ENCODE data around the gene LMBRD1. TPM values are rescaled to one million over a fixed set of nuclear protein-coding genes. Genes with fewer than 3 reads are reported as not detected.

Gene LMBRD1
- total RNA-seq, 1 donor from 2014 or later = 40.7 TPM

DNA sequence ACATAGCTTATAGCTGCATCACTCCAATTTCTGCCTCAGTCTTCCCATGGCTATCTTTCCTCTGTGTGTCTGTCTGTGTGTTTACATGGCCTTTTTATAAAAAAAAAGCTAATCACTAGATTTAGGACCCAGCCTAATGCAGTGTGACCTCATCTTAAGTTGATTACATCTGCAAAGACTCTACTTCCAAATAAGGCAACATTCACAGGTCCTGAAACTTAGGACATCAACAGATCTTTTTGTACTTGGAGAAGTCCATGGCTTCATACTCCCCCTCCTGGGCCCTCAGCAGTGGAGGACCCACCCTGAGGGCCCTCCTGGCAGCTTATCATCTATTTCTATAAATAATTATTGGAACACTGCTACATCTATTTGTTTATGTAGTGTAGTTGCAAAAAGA, 146.1 kb downstream of the LMBRD1 start:
- no peak for DNase-seq (ENCODE audit: extremely low spot score, unreplicated experiment)
- Mint-ChIP-seq H3K4me3 (ENCODE audit: unreplicated experiment) (no peak overlapping the region), H3K4me1 (ENCODE audit: unreplicated experiment) (peaks cover 4% of the 10 kb centered on the region), H3K9me3 (ENCODE audit: unreplicated experiment) (peaks cover 11% of the 10 kb centered on the region), H3K27me3 (ENCODE audit: unreplicated experiment) (no peaks in the 10 kb centered on the region), H3K36me3 (ENCODE audit: unreplicated experiment) (no peaks in the 10 kb centered on the region), H3K27ac (ENCODE audit: unreplicated experiment) (no peak overlapping the region)
- TF ChIP-seq CTCF (IDR thresholded peaks at IDR 0.05) = no peak

DNA sequence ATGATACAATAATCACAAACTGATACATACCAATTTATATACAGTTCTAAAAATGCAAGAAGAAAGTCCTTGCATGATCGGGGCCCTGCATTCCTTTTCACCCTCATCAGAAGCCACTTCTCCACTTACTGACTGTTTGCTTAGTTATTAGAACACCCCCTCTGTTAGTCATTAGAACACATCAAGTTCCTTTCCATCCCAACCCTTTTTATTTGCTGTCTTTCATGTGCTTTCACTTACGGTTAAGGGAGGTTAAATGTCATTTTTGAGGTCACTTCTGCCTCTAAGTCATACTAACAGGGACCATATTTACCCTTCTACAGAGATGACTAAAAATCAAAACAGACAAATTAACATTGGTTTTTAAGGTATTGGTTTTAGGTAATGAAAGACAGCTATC, 149.1 kb downstream of the LMBRD1 start:
- H3K27ac Mint-ChIP-seq (ENCODE audit: unreplicated experiment) = no peak overlapping the region
- H3K36me3 Mint-ChIP-seq (ENCODE audit: unreplicated experiment) = no peaks in the 10 kb centered on the region
- no peak overlapping the region for H3K4me3 Mint-ChIP-seq (ENCODE audit: unreplicated experiment)
- no peak for DNase-seq (ENCODE audit: extremely low spot score, unreplicated experiment)
- TF ChIP-seq CTCF (IDR thresholded peaks at IDR 0.05) = no peak
- H3K27me3 Mint-ChIP-seq (ENCODE audit: unreplicated experiment) = no peaks in the 10 kb centered on the region
- peaks cover 15% of the 10 kb centered on the region for H3K9me3 Mint-ChIP-seq (ENCODE audit: unreplicated experiment)
- peaks cover 4% of the 10 kb centered on the region for H3K4me1 Mint-ChIP-seq (ENCODE audit: unreplicated experiment)

DNA sequence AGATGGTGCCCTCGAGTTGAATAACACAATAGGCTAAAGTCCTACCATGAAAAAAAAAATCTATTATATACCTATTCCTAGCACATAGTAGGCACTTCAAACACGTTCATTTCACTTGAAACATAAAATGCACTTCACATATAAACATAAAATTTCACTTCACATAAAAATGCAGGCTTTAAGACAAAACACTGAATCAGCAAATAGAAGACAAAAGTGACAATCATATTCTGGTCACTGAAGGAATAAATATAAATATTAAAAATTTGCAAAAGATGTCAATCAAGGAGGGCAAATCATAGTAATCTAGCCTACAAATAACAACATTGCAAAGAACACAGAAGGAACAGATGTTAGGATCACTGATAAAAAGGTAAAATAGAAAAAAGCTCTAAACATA, 153.1 kb downstream of the LMBRD1 start:
- Mint-ChIP-seq H3K27me3 (ENCODE audit: unreplicated experiment) (no peaks in the 10 kb centered on the region), H3K4me1 (ENCODE audit: unreplicated experiment) (peaks cover 4% of the 10 kb centered on the region), H3K9me3 (ENCODE audit: unreplicated experiment) (peaks cover 9% of the 10 kb centered on the region), H3K36me3 (ENCODE audit: unreplicated experiment) (no peaks in the 10 kb centered on the region), H3K4me3 (ENCODE audit: unreplicated experiment) (no peak overlapping the region), H3K27ac (ENCODE audit: unreplicated experiment) (no peak overlapping the region)
- no peak for DNase-seq (ENCODE audit: extremely low spot score, unreplicated experiment)
- no peak for TF ChIP-seq CTCF (IDR thresholded peaks at IDR 0.05)

- Mint-ChIP-seq H3K4me1 (ENCODE audit: unreplicated experiment) (peaks cover 8% of the 10 kb centered on the region), H3K27me3 (ENCODE audit: unreplicated experiment) (peaks cover 5% of the 10 kb centered on the region), H3K4me3 (ENCODE audit: unreplicated experiment) (no peak overlapping the region), H3K9me3 (ENCODE audit: unreplicated experiment) (peaks cover 3% of the 10 kb centered on the region), H3K36me3 (ENCODE audit: unreplicated experiment) (no peaks in the 10 kb centered on the region), H3K27ac (ENCODE audit: unreplicated experiment) (no peak overlapping the region)
- no peak for TF ChIP-seq CTCF (IDR thresholded peaks at IDR 0.05)
- DNase-seq (ENCODE audit: extremely low spot score, unreplicated experiment) = no peak
Observed at GRCh38 chr6:69632932-69633331, 163.9 kb downstream of the LMBRD1 start.

DNA sequence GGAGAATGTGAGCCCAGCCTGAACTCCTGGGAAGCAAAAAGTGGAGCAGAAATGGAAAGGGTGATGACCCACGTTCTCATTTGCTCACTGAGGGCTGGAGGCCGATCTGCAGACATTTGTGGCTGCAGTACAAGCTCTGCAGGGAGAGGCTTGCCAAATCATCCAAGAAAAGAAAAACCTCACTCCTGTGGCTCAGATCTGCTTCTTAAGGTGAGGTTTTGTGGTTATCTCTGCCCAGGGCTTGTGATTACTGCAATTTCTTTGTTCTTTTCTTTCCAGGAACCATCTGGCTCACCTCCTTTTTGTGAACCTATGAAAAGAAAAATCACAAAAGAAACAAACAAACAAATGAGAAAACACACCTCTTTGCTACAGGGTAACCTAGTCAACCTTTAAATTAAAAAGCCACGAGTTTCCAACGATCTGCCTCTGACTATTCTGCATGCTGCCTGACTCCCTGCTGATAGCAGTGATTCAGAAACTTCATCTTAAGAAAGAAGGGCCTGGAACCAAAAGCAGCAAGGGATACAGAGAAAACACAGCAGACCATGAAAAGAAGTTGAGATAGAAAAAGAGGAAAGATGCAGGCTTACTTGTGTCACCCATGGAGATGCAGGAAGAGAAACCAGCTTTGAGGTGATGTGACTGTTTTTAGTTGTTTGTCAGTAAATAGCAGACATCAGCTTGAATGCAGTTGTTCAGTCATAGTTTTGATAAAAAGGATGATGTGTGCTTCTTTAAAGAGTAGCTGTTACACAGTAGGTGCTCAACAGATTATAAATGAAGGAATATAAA, 165.1 kb downstream of the LMBRD1 start:
- DNase-seq (ENCODE audit: extremely low spot score, unreplicated experiment) = no peak
- Mint-ChIP-seq H3K27ac (ENCODE audit: unreplicated experiment) (no peak overlapping the region), H3K4me3 (ENCODE audit: unreplicated experiment) (no peak overlapping the region), H3K27me3 (ENCODE audit: unreplicated experiment) (peaks cover 3% of the 10 kb centered on the region), H3K36me3 (ENCODE audit: unreplicated experiment) (no peaks in the 10 kb centered on the region), H3K9me3 (ENCODE audit: unreplicated experiment) (peaks cover 3% of the 10 kb centered on the region), H3K4me1 (ENCODE audit: unreplicated experiment) (peaks cover 8% of the 10 kb centered on the region)
- no peak for TF ChIP-seq CTCF (IDR thresholded peaks at IDR 0.05)

Data from osteocyte (in vitro differentiated cells).